NB4 (cell line): Measurements from ENCODE around the gene STAB1.

Experiments used
- DNase-seq: peaks from one replicate; pipeline ENCODE4 v3.0.0; 2010; ENCODE audit warnings: low read depth
- H3K4me3 ChIP-seq: one replicate; pipeline ENCODE4 v1.5.1; 2011; ENCODE audit warnings: mild to moderate bottlenecking, low read depth, low read length, moderate library complexity
- CTCF ChIP-seq: IDR thresholded peaks from one replicate; pipeline ENCODE4 v1.5.1; 2012; ENCODE audit warnings: low read depth, low read length
- MAX ChIP-seq: IDR thresholded peaks from 2 replicates; pipeline ENCODE4 v1.6.1; 2011; ENCODE audit warnings: low read depth, low read length
- MYC ChIP-seq: IDR thresholded peaks from 2 replicates; pipeline ENCODE4 v1.6.1; 2011; ENCODE audit warnings: low read depth, low read length
- POLR2A ChIP-seq: IDR thresholded peaks from 2 replicates; pipeline ENCODE4 v1.6.1; 2011; ENCODE audit warnings: mild to moderate bottlenecking; ENCODE audit not compliant: insufficient read length; ENCODE audit errors: extremely low read depth

STAB1 gene

GRCh38 chr3:52528586-52529375, 33.6 kb downstream of the STAB1 start:
- H3K4me3 ChIP-seq = no peak overlapping the region
- TF ChIP-seq POLR2A (no peak), CTCF (no peak), MAX (no peak), MYC (no peak)
- no peak for DNase-seq

GRCh38 chr3:52529376-52530333, 34.5 kb downstream of the STAB1 start:
- DNase-seq = peak; percentile 40
- H3K4me3 ChIP-seq = peak overlapping the region; percentile 21
- TF ChIP-seq POLR2A = no peak
- TF ChIP-seq CTCF = no peak
- TF ChIP-seq MYC = no peak
- TF ChIP-seq MAX = no peak

GRCh38 chr3:52530918-52531826, 36.0 kb downstream of the STAB1 start:
- no peak for TF ChIP-seq POLR2A
- peak overlapping the region; percentile 82 for H3K4me3 ChIP-seq
- DNase-seq = no peak

GRCh38 chr3:52531860-52532516, 36.9 kb downstream of the STAB1 start:
- no peak for TF ChIP-seq MYC
- no peak for TF ChIP-seq POLR2A
- no peak for TF ChIP-seq MAX
- TF ChIP-seq CTCF = no peak
- no peak for DNase-seq
- peak overlapping the region; percentile 82 for H3K4me3 ChIP-seq

- TF ChIP-seq CTCF (no peak), POLR2A (no peak), MYC (no peak), MAX (no peak)
- peak overlapping the region; percentile 82 for H3K4me3 ChIP-seq
- DNase-seq = peak; percentile 74
Measured at GRCh38 chr3:52532517-52532837, 37.3 kb downstream of the STAB1 start.
